ENCODE measurements around the gene MYO5B.

DNA sequence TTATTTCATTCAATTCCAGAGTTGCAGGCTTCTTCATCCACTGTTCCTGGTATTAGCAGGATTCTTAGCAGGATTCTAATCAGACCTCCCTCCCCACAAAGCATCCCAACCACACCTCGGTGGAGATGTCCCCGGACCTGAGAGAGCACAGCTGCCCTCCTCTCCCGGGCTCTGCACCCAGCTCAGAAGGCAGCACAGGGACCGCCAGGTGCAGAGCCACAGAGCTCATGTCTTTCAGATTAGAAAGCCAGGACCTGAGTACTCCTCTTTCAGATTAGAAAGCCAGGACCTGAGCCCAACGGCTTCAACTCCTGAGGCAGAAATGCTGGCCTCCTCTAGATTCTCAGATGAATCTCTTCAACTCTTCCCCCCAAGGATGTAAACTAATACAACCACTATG, 152.3 kb downstream of the MYO5B start:
- TF ChIP-seq, protein P1, sequence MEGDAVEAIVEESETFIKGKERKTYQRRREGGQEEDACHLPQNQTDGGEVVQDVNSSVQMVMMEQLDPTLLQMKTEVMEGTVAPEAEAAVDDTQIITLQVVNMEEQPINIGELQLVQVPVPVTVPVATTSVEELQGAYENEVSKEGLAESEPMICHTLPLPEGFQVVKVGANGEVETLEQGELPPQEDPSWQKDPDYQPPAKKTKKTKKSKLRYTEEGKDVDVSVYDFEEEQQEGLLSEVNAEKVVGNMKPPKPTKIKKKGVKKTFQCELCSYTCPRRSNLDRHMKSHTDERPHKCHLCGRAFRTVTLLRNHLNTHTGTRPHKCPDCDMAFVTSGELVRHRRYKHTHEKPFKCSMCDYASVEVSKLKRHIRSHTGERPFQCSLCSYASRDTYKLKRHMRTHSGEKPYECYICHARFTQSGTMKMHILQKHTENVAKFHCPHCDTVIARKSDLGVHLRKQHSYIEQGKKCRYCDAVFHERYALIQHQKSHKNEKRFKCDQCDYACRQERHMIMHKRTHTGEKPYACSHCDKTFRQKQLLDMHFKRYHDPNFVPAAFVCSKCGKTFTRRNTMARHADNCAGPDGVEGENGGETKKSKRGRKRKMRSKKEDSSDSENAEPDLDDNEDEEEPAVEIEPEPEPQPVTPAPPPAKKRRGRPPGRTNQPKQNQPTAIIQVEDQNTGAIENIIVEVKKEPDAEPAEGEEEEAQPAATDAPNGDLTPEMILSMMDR (IDR thresholded peaks at IDR 0.05; ENCODE audit: insufficient read depth, low read length, poor library complexity, severe bottlenecking): no peak
- TF ChIP-seq EZH2phosphoT487 (conservative IDR thresholded peaks at IDR 0.05; ENCODE audit: low read length): no peak
